ENCODE measurements around the gene NRXN3.
A peak's percentile ranks its signal among the peaks of the same experiment; 100 is the strongest.

Gene NRXN3

DNA sequence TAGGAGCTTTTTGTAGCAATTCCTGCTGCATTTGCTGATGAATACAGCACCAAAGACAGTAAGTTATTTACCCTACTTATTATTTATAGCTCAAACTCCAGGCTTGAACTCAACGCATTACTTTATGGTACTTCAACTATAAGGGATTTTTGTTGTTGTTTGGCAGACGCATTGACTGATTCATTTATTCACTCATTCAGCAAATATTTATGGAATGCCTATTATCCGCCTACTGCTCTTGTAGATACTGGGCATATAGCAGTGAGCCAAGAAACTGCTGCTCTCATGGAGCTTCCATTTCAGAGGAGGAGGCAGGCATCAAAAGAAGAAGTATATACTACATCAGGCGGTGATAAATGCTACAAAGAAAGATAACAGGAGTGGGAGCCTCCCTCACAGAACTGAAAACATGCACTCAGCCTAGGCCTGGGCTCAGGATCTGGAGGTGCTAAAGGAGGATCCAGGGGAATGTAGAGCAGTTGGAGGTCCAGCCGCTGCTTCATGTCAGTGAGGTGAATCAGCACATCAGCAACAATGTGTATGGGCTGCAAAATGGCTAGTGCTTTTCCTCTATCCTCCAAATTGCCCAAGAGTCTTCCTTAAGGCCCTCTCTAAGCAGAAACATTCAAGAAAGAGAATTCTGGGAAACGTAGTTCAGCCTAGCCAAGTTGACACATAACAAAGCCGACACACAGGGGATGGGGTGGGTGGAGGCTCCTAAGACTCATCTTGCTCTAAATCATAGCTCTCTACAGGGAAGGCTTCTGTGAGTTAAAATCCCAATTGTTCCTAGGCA, 157.5 kb downstream of the NRXN3 start:
- no peaks in the 10 kb centered on the region for H3K4me1 ChIP-seq

DNA sequence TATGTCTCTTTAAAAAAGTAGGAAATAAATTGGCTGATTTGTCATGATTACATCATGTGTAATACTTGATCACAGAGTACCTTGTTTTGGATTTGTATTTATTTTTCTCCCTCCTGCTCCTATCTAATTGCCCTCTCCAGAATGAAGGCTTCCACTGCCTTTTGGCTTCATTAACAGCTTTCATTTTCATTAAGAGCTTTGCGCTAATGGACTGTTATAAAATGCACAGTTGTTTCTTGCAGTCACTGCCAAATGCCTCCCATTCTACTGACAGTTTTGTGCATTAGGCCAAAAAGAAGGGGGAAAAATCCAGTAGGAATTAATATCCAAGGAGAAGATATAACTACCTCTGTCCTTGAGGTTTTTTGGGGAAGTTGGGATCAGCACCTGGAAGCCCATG, 159.2 kb downstream of the NRXN3 start:
- Histone ChIP-seq H3K4me1 (no peaks in the 10 kb centered on the region), H3K9ac (no peak overlapping the region), H3K27ac (no peak overlapping the region), H3K4me2 (no peak overlapping the region), H3K27me3 (no peaks in the 10 kb centered on the region), H3K9me3 (no peaks in the 10 kb centered on the region), H3K36me3 (no peaks in the 10 kb centered on the region), H4K20me1 (no peaks in the 10 kb centered on the region), H3K4me3 (no peak overlapping the region)
- TF ChIP-seq Cebpa-rat (IDR thresholded peaks at IDR 0.05), result no peak

More for the DNA sequence above, 157.5 kb downstream of the NRXN3 start:
- Histone ChIP-seq H3K9ac (no peak overlapping the region), H3K27ac (no peak overlapping the region), H3K4me3 (no peak overlapping the region), H4K20me1 (no peaks in the 10 kb centered on the region), H3K9me3 (no peaks in the 10 kb centered on the region), H3K27me3 (no peaks in the 10 kb centered on the region), H3K4me2 (no peak overlapping the region), H3K36me3 (no peaks in the 10 kb centered on the region)
- TF ChIP-seq Cebpa-rat (IDR thresholded peaks at IDR 0.05), result no peak

DNA sequence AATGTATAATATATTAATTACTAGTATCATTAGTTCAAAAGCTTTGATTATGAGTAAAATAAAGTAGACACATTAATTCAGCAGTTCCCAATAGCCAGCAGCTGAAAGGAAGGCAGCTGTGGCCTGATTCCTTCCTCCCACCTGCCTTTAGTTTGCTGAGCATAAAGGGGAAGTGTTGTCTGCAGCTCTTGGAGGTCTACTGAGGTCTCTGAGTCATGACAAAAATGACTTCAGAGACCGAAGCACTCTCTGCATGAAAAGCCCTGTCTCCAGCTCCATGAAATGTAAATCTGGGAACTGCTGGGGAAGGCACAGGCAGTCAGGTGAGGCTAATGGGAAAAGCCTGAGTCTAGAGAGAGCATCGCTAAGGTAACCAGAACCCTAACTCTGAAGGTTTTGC, 165.4 kb downstream of the NRXN3 start:
- Histone ChIP-seq H3K4me2 (peak overlapping the region; percentile 60), H3K27me3 (no peaks in the 10 kb centered on the region), H4K20me1 (no peaks in the 10 kb centered on the region), H3K4me1 (peaks cover 13% of the 10 kb centered on the region), H3K9ac (no peak overlapping the region), H3K9me3 (no peaks in the 10 kb centered on the region), H3K4me3 (no peak overlapping the region), H3K27ac (no peak overlapping the region), H3K36me3 (no peaks in the 10 kb centered on the region)
- no peak for TF ChIP-seq Cebpa-rat (IDR thresholded peaks at IDR 0.05)

DNA sequence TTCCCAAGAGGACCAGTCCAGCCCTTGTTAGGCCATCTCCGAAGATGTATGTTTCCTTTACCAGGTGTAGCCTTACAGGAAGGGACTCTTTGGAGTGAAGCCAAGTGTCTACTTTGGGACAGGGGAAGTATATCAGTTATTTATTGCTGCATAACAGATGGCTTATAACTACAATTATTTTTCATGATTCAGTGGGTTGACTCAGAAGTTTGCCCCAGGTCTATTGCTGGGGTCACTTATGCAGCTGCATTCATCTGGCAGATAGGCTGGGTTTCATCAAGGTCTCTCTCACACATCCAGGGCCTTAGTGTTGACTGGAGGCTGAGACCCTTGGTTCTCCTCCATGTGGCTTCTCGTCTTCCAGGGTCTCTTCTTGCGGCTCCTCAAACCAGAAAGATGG, 170.1 kb downstream of the NRXN3 start:
- no peak overlapping the region for H3K4me2 ChIP-seq
- peaks cover 7% of the 10 kb centered on the region for H3K4me1 ChIP-seq
- TF ChIP-seq Cebpa-rat (IDR thresholded peaks at IDR 0.05), result no peak
- H3K27me3 ChIP-seq, result no peaks in the 10 kb centered on the region
- H3K9me3 ChIP-seq, result no peaks in the 10 kb centered on the region
- no peaks in the 10 kb centered on the region for H4K20me1 ChIP-seq
- H3K27ac ChIP-seq, result no peak overlapping the region
- H3K36me3 ChIP-seq, result no peaks in the 10 kb centered on the region
- no peak overlapping the region for H3K4me3 ChIP-seq
- H3K9ac ChIP-seq, result no peak overlapping the region

DNA sequence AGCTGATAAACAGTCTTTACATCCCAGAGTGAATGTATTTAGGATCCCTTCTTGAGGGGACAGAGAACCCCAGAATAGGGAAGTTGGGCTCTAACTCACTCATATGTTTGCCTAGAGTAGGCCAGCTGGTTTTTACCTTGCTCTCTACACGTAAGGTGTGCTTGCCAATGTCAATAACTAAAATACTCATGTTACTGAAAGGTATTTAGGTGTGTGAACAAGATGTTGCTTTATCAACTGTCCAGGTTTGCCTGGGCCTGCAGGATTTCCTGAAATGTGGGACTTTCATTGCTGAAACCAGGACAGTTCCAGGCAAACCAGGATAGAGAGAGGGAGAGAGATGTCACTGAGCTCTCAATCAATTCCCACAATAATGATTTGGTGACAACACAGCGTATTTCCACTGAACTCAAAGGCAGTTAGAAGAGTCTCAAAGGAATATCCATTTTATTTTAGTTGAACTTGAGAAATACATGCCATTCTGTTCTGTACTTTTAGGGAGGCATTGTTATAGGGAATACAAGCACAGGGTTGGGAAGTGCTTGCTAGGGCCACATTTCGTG, 171.7 kb downstream of the NRXN3 start:
- no peaks in the 10 kb centered on the region for H3K27me3 ChIP-seq
- H3K4me3 ChIP-seq, result no peak overlapping the region
- no peak overlapping the region for H3K27ac ChIP-seq
- no peaks in the 10 kb centered on the region for H4K20me1 ChIP-seq
- no peak for TF ChIP-seq Cebpa-rat (IDR thresholded peaks at IDR 0.05)
- no peak overlapping the region for H3K9ac ChIP-seq
- peaks cover 4% of the 10 kb centered on the region; the same call in 1 of the 2 replicates for H3K4me1 ChIP-seq
- no peaks in the 10 kb centered on the region for H3K9me3 ChIP-seq
- no peaks in the 10 kb centered on the region for H3K36me3 ChIP-seq
- H3K4me2 ChIP-seq, result no peak overlapping the region

DNA sequence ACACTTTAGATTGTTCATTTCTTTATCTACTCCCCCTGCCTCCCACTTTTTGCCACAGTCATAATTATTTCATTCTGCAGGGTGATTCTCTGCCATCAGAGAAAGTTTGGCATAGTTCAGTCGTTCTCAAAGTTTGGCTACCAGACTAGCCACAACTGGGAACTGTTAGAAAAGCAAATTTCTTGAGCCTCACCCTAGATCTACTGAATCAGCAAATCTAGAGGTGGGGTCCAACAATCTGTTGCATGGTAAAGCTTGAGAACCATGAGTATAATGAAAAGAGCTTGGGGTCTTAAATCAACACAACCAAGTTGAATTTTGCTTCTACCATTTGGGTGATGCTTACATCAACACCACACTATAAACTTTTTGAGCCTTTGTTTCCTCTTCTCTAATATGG, 172.7 kb downstream of the NRXN3 start:
- H3K4me2 ChIP-seq, result no peak overlapping the region
- H3K27me3 ChIP-seq, result no peaks in the 10 kb centered on the region
- TF ChIP-seq Cebpa-rat (IDR thresholded peaks at IDR 0.05), result no peak
- H3K9ac ChIP-seq, result no peak overlapping the region
- H3K27ac ChIP-seq, result no peak overlapping the region
- no peaks in the 10 kb centered on the region for H3K36me3 ChIP-seq
- no peaks in the 10 kb centered on the region for H4K20me1 ChIP-seq
- H3K4me3 ChIP-seq, result no peak overlapping the region
- peaks cover 4% of the 10 kb centered on the region; the same call in 1 of the 2 replicates for H3K4me1 ChIP-seq
- H3K9me3 ChIP-seq, result no peaks in the 10 kb centered on the region

DNA sequence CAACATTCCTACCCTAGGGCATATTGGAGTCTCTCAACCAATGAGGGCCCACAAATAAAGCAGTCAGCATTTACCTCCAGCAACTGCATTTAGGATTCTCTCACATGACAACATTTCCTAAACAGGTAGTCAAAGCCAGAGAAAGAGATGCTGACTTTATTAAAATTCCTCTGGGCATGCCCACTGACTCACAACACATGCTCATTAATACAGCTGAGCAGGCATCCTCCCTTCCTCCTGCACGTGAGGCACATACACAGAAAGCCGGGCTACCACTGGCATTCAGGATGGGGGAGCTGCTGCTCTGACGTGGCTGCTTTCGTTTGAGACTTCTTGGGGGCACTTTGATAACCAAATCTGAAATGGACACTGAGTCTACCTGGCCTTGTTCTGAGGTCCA, 174.1 kb downstream of the NRXN3 start:
- Histone ChIP-seq H3K4me2 (no peak overlapping the region), H3K36me3 (no peaks in the 10 kb centered on the region), H4K20me1 (no peaks in the 10 kb centered on the region), H3K9me3 (no peaks in the 10 kb centered on the region), H3K27ac (no peak overlapping the region), H3K4me3 (no peak overlapping the region), H3K9ac (no peak overlapping the region), H3K27me3 (no peaks in the 10 kb centered on the region), H3K4me1 (peaks cover 4% of the 10 kb centered on the region; the same call in 1 of the 2 replicates)
- TF ChIP-seq Cebpa-rat (IDR thresholded peaks at IDR 0.05), result no peak

DNA sequence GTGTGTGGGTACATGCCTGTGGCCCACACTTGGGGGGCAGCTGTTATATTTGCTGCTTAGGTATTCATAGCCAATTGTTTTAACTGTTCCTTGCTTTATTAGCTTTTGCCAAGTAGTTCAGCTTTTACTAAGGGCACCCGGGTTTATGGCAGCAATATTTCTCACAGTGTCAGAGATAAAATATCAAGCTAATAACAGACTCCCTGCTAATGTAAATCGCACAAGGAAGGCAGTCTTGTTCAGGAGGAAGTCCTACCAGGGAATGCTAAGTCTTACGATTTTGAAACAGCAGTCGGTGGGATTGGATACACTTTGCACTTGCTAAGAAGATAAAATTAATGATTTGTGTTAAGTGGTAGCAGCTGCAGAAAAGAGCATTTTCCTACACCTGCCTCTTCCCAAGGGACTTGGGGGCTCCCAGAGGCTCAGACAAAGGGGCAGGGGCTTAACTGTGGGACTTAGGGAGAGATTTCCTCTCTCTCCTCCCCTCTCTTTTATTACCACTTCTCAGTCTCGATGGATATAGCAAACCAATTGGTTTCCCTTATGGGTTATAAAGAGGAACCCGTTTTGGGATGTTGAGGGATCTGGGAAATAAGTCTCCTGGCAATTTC, 175.1 kb downstream of the NRXN3 start:
- H3K36me3 ChIP-seq, result no peaks in the 10 kb centered on the region
- no peaks in the 10 kb centered on the region for H3K9me3 ChIP-seq
- peaks cover 4% of the 10 kb centered on the region; the same call in 1 of the 2 replicates for H3K4me1 ChIP-seq
- no peak overlapping the region for H3K4me3 ChIP-seq
- no peak overlapping the region for H3K27ac ChIP-seq
- no peak for TF ChIP-seq Cebpa-rat (IDR thresholded peaks at IDR 0.05)
- H3K9ac ChIP-seq, result no peak overlapping the region
- no peaks in the 10 kb centered on the region for H3K27me3 ChIP-seq
- H3K4me2 ChIP-seq, result no peak overlapping the region
- no peaks in the 10 kb centered on the region for H4K20me1 ChIP-seq

DNA sequence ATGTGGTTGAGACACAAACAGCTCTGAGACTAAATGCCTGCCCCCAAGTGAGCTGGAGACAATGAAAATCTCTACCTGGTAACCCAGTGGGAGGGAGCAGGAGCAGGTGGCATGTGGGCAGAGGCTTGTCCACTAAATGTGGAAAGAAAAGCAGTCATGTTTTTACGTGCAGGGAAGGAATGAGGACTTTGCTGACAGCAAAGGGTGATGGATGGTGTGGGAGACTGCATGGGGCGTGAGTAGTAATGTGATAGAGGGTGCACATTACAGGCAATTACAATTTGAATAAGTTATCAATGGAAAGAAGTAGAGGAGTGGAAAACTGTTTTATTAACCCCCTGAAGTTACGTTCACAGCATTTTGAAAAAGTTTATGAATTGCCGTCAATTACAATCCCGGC, 176.6 kb downstream of the NRXN3 start:
- Histone ChIP-seq H3K4me3 (no peak overlapping the region), H3K36me3 (no peaks in the 10 kb centered on the region), H3K9me3 (no peaks in the 10 kb centered on the region), H4K20me1 (no peaks in the 10 kb centered on the region), H3K9ac (no peak overlapping the region), H3K27ac (no peak overlapping the region), H3K4me2 (no peak overlapping the region), H3K27me3 (no peaks in the 10 kb centered on the region), H3K4me1 (peaks cover 4% of the 10 kb centered on the region; the same call in 1 of the 2 replicates)
- no peak for TF ChIP-seq Cebpa-rat (IDR thresholded peaks at IDR 0.05)

DNA sequence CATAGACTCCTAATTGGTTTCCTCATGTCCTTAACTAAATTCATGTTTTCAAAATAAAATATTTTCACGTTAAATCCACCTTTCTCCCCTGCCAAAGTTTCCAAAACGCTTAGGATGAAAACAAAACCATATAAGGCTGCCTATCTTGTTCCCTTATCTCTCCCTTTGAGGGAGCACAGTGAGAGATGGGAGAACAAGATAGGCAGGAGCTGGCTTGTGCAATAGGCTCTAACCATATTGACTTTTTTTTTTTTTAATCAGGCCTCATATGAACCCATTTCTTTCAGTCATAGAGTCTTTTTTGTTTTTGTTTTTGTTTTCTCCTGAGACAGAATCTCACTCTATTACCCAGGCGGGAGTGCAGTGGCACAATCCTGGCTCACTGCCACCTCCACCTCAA, 184.9 kb downstream of the NRXN3 start:
- no peaks in the 10 kb centered on the region for H4K20me1 ChIP-seq
- no peak overlapping the region for H3K4me3 ChIP-seq
- no peak overlapping the region for H3K4me2 ChIP-seq
- no peaks in the 10 kb centered on the region for H3K27me3 ChIP-seq
- no peak overlapping the region for H3K27ac ChIP-seq
- no peak for TF ChIP-seq Cebpa-rat (IDR thresholded peaks at IDR 0.05)
- H3K9me3 ChIP-seq, result no peaks in the 10 kb centered on the region
- H3K9ac ChIP-seq, result no peak overlapping the region
- no peaks in the 10 kb centered on the region for H3K36me3 ChIP-seq
- H3K4me1 ChIP-seq, result no peaks in the 10 kb centered on the region

Data from BLaER1 (cell line).